ENCODE measurements around the gene OSGIN1.
A peak's percentile ranks its signal among the peaks of the same experiment; 100 is the strongest.

OSGIN1 gene

GRCh38 chr16:83998091-83998490 lies 45.1 kb downstream of the OSGIN1 start:
- no peak for DNase-seq (ENCODE audit: low read depth in 2 of 2)

GRCh38 chr16:84000989-84001642 lies 48.1 kb downstream of the OSGIN1 start:
- no peak for DNase-seq (ENCODE audit: low read depth in 2 of 2)

- no peak for DNase-seq (ENCODE audit: low read depth in 2 of 2)
These were observed 48.7 kb downstream of the OSGIN1 start for GRCh38 chr16:84001726-84002125.

- no peak for DNase-seq (ENCODE audit: low read depth in 2 of 2)
These were observed 50.0 kb downstream of the OSGIN1 start for GRCh38 chr16:84003038-84003437.

DNA sequence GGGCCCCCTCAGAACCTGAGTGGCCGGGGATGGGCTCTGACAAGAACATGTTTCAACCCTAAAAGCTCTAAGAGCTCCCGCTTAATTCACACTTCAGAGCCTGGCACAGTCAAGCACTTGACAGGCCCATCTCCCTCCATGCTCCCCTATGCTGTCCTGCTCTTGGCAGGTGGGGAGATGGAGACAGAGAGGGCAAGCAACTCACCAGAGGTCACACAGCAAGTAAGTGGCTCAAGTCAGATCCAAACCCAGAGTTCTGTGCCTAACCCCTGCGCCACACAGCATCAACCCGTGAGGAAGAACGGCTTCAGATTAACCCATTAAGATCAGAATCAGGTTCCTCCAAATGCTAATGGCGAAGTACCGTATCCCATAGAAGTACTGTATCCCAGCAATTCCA lies 51.4 kb downstream of the OSGIN1 start:
- DNase-seq (ENCODE audit: low read depth in 2 of 2): no peak

- DNase-seq (ENCODE audit: low read depth in 2 of 2): no peak
These were observed 52.4 kb downstream of the OSGIN1 start for GRCh38 chr16:84005391-84005790.

- no peak for DNase-seq (ENCODE audit: low read depth in 2 of 2)
These were observed 54.5 kb downstream of the OSGIN1 start for GRCh38 chr16:84007520-84007919.

DNA sequence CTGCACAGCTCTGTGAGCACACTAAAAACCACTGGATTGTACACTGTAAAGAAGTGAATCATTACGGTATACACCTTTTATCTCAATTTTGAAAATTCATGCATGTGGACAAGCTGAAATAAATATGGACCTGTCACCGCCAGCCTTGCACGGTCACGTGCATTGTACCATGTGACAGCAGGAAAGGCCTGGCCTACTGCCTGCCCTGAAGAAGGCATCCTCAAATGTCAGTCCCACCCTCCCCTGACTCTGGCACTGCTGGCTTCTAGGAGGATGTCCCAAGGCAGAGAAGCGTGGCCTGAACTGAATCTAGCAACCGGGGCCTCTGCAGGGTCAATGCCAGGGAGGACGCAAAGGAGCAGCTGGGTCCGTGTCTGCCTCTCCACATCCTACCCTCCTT lies 54.9 kb downstream of the OSGIN1 start:
- DNase-seq (ENCODE audit: low read depth in 2 of 2): no peak

DNA sequence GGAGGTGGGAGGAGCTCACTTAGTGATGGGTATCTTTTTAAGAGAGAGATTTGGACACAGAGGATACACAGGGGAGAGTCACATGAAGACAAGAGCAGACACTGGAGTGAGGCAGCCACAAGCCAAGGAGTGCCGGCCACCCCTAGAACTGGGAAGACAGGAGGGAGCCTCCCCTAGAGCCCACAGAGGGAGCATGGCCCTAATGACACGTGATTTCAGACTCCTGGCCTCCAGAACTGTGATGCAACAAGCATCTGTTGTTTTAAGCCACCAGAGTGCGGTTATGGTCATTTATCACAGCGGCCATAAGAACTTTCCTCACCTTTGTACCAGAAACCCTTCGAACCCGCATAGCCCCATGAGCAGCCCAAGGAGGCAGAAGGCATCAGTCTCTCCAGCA lies 56.2 kb downstream of the OSGIN1 start:
- DNase-seq (ENCODE audit: low read depth in 2 of 2): no peak

GRCh38 chr16:84013787-84014569 lies 60.9 kb downstream of the OSGIN1 start:
- peak; percentile 41 to 71 for DNase-seq (ENCODE audit: low read depth in 2 of 2)

GRCh38 chr16:84014570-84015327 lies 61.7 kb downstream of the OSGIN1 start:
- no peak for DNase-seq (ENCODE audit: low read depth in 2 of 2)

GRCh38 chr16:84015399-84015798 lies 62.4 kb downstream of the OSGIN1 start:
- DNase-seq (ENCODE audit: low read depth in 2 of 2): no peak
